BJ (cell line): ENCODE measurements around the gene PEX6. TPM values are rescaled to one million over a fixed set of nuclear protein-coding genes. Genes with fewer than 3 reads are reported as not detected.

Experiments
- CTCF ChIA-PET: fragments of 350-600 bp; formaldehyde crosslinking; extraction: SDS; loops from one replicate; lab custom pipeline; 2021; ENCODE audit warnings: antibody characterized with exemption, inconsistent platforms; lab: Yijun Ruan, JAX
- POLR2A ChIA-PET: fragments of 300-600 bp; sonication (Branson Sonifier 250); formaldehyde crosslinking; extraction: SDS; loops from one replicate; lab custom pipeline; 2021; ENCODE audit warnings: antibody characterized with exemption; lab: Charles Lee
- DNase-seq: peaks from one replicate; pipeline ENCODE4 v3.0.0-alpha.2; 2011; ENCODE audit warnings: low read depth
- H3K27me3 ChIP-seq: 2 replicates; pipeline ENCODE4 v1.6.0; 2011; ENCODE audit warnings: low read length; ENCODE audit not compliant: control insufficient read depth, insufficient read depth
- H3K36me3 ChIP-seq: 2 replicates; pipeline ENCODE4 v1.5.1; 2011; ENCODE audit warnings: low read length; ENCODE audit not compliant: control insufficient read depth, insufficient read depth
- H3K4me3 ChIP-seq: 2 replicates; pipeline ENCODE4 v1.5.1; 2011; ENCODE audit warnings: low read depth, mild to moderate bottlenecking, control low read depth, low read length
- polyA plus RNA-seq: library from polyadenylated mRNA; depleted of rRNA; stranded (reverse); fragments of >200 nt; gene quantifications from 2 replicates; pipeline ENCODE4 v1.2.3, GENCODE V29; 2011
- TF ChIP-seq, protein P1 (sequence below): IDR thresholded peaks from 2 replicates; pipeline ENCODE4 v1.5.1; 2011; ENCODE audit warnings: low read depth, mild to moderate bottlenecking, control low read depth, inconsistent platforms, low read length, moderate library complexity; ENCODE audit not compliant: insufficient read depth

Gene PEX6
- polyA plus RNA-seq, 1 experiment = 5.6 TPM

- ChIA-PET CTCF (interaction anchor here (0.6 kb wide), 2 partner anchors 35 to 906 kb away, joined by 3 to 4 read pairs; no protein-coding TSS in a partner anchor), POLR2A (no interaction called here)
- no peak for DNase-seq
- Histone ChIP-seq H3K27me3 (no peaks in the 10 kb centered on the region), H3K4me3 (no peak overlapping the region), H3K36me3 (no peaks in the 10 kb centered on the region)
- TF ChIP-seq, protein P1, sequence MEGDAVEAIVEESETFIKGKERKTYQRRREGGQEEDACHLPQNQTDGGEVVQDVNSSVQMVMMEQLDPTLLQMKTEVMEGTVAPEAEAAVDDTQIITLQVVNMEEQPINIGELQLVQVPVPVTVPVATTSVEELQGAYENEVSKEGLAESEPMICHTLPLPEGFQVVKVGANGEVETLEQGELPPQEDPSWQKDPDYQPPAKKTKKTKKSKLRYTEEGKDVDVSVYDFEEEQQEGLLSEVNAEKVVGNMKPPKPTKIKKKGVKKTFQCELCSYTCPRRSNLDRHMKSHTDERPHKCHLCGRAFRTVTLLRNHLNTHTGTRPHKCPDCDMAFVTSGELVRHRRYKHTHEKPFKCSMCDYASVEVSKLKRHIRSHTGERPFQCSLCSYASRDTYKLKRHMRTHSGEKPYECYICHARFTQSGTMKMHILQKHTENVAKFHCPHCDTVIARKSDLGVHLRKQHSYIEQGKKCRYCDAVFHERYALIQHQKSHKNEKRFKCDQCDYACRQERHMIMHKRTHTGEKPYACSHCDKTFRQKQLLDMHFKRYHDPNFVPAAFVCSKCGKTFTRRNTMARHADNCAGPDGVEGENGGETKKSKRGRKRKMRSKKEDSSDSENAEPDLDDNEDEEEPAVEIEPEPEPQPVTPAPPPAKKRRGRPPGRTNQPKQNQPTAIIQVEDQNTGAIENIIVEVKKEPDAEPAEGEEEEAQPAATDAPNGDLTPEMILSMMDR = no peak
These were observed 2.9 kb upstream of the PEX6 start for GRCh38 chr6:42981836-42982235.

DNA sequence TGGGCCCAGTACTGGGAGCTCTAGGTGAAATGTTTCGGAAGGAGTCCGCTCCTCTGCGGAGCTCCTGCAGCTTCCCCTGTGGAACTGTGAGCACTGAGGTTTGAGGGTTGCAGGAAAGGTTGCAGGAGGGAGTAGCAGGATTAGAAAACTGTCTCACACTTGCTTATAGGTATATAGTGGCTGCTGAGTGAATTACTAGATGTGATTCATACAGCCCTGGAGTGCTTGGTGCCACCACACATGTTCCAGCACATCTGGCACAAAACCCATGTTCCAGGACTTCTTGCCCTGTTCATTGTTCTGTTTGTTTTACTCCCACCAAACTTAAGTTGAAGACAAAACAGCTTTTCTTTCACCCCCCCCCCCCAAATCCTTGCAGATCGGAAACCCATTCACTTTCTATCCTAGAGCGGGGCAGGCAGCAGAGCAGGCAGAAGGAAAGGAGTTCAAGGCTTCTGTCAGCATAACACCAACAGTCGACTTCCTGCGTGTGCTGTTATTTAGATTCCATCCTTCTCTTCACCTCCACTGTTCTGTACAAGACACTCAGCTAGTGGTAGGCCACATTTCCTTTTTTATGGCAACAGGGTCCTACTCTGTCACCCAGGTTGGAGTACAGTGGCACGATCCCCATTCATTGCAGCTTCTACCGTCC lies 669 bp upstream of the PEX6 start:
- no peaks in the 10 kb centered on the region for H3K36me3 ChIP-seq
- TF ChIP-seq, protein P1 = no peak
- ChIA-PET POLR2A (no interaction called here), CTCF (interaction anchor here (1.0 to 3.1 kb wide), 6 partner anchors 8 to 164 kb away, joined by 3 to 14 read pairs (median 3); partner anchors contain the start of gene GNMT)
- no peaks in the 10 kb centered on the region for H3K27me3 ChIP-seq
- DNase-seq = no peak
- peak overlapping the region; percentile 72 for H3K4me3 ChIP-seq

- DNase-seq = no peak
- POLR2A ChIA-PET = interaction anchor here (0.6 kb wide), 2 partner anchors 12 to 839 kb away, joined by 4 to 5 read pairs; no protein-coding TSS in a partner anchor
- H3K27me3 ChIP-seq = no peaks in the 10 kb centered on the region
- no peaks in the 10 kb centered on the region for H3K36me3 ChIP-seq
- TF ChIP-seq, protein P1 = no peak
- peak overlapping the region; percentile 72 for H3K4me3 ChIP-seq
- CTCF ChIA-PET = interaction anchor here (0.9 to 3.1 kb wide), 6 partner anchors 9 to 165 kb away, joined by 3 to 14 read pairs (median 3); no protein-coding TSS in a partner anchor
These were observed 518 bp downstream of the PEX6 start for GRCh38 chr6:42978487-42978838.

GRCh38 chr6:42974919-42975505 lies 4.0 kb downstream of the PEX6 start:
- ChIA-PET POLR2A (no interaction called here), CTCF (interaction anchor here (3.2 kb wide), 1 partner anchor 10 kb away, joined by 12 read pairs; no protein-coding TSS in a partner anchor)
- no peak for DNase-seq
- Histone ChIP-seq H3K36me3 (no peaks in the 10 kb centered on the region), H3K27me3 (no peaks in the 10 kb centered on the region), H3K4me3 (no peak overlapping the region)
- TF ChIP-seq, protein P1 = no peak

- DNase-seq = no peak
These were observed 5.1 kb downstream of the PEX6 start for GRCh38 chr6:42973926-42974325.

More at GRCh38 chr6:42973926-42974325, 5.1 kb downstream of the PEX6 start:
- H3K36me3 ChIP-seq = no peaks in the 10 kb centered on the region; the same call in 1 of the 2 replicates
- no peak overlapping the region for H3K4me3 ChIP-seq
- TF ChIP-seq, protein P1 = no peak
- POLR2A ChIA-PET = no interaction called here
- no peaks in the 10 kb centered on the region for H3K27me3 ChIP-seq
- CTCF ChIA-PET = interaction anchor here (0.6 to 3.2 kb wide), 3 partner anchors 9 to 27 kb away, joined by 4 to 12 read pairs (median 5); no protein-coding TSS in a partner anchor
